ENCODE results near the gene KANSL1. TPM values are rescaled to one million over a fixed set of nuclear protein-coding genes. Genes with fewer than 3 reads are reported as not detected.
A peak's percentile ranks its signal among the peaks of the same experiment; 100 is the strongest.

The KANSL1 gene
- total RNA-seq, 1 experiment from 2014 or later = 72.7 TPM

DNA sequence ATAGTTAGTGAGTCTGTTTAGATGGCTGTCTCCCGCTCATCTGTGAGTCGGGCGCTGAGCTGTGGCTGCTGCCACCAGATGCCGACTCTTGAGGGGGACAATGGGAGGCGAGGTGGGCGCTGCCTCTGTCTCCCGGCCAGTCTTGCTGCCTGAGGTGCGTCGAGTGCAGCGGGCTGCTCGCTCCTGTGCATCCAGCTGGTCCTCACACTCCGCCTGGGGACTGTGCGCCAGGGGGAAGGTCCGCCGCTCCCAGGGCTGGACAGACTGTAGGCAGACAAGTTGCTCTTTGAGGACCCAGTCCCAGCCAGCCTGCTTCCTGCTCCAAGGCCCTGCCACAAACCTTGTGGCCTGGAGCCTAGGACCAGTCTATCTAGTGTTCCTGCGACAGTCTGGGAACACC, 161.8 kb downstream of the KANSL1 start:
- TF ChIP-seq ZNF423 (CRISPR knock-in tag; IDR thresholded peaks at IDR 0.05) (no peak), ZBTB21 (CRISPR knock-in tag; IDR thresholded peaks at IDR 0.05; ENCODE audit: borderline replicate concordance) (no peak), CREB1 (CRISPR knock-in tag; IDR thresholded peaks at IDR 0.05) (no peak), TP53 (CRISPR knock-in tag; IDR thresholded peaks at IDR 0.05) (no peak), PRRX2 (CRISPR knock-in tag; IDR thresholded peaks at IDR 0.05) (no peak), ZNF138 (CRISPR knock-in tag; conservative IDR thresholded peaks at IDR 0.05) (no peak), KAT7 (CRISPR knock-in tag; IDR thresholded peaks at IDR 0.05; ENCODE audit: borderline replicate concordance) (no peak), JUN (CRISPR knock-in tag; IDR thresholded peaks at IDR 0.05) (no peak), RORB (CRISPR knock-in tag; IDR thresholded peaks at IDR 0.05) (no peak), ELF4 (CRISPR knock-in tag; IDR thresholded peaks at IDR 0.05; ENCODE audit: low read depth) (no peak), MXD4 (CRISPR knock-in tag; IDR thresholded peaks at IDR 0.05; ENCODE audit: borderline replicate concordance) (no peak)
- TF ChIP-seq, protein P1, sequence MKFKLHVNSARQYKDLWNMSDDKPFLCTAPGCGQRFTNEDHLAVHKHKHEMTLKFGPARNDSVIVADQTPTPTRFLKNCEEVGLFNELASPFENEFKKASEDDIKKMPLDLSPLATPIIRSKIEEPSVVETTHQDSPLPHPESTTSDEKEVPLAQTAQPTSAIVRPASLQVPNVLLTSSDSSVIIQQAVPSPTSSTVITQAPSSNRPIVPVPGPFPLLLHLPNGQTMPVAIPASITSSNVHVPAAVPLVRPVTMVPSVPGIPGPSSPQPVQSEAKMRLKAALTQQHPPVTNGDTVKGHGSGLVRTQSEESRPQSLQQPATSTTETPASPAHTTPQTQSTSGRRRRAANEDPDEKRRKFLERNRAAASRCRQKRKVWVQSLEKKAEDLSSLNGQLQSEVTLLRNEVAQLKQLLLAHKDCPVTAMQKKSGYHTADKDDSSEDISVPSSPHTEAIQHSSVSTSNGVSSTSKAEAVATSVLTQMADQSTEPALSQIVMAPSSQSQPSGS (CRISPR knock-in tag; IDR thresholded peaks at IDR 0.05; ENCODE audit: borderline replicate concordance, low read depth) = no peak
- TF ChIP-seq, protein P2, sequence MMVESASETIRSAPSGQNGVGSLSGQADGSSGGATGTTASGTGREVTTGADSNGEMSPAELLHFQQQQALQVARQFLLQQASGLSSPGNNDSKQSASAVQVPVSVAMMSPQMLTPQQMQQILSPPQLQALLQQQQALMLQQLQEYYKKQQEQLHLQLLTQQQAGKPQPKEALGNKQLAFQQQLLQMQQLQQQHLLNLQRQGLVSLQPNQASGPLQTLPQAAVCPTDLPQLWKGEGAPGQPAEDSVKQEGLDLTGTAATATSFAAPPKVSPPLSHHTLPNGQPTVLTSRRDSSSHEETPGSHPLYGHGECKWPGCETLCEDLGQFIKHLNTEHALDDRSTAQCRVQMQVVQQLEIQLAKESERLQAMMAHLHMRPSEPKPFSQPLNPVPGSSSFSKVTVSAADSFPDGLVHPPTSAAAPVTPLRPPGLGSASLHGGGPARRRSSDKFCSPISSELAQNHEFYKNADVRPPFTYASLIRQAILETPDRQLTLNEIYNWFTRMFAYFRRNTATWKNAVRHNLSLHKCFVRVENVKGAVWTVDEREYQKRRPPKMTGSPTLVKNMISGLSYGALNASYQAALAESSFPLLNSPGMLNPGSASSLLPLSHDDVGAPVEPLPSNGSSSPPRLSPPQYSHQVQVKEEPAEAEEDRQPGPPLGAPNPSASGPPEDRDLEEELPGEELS (CRISPR knock-in tag; IDR thresholded peaks at IDR 0.05) = no peak
- ATAC-seq (no peak), DNase-seq (ENCODE audit: low spot score) (no peak)
- CTCF ChIA-PET = interaction anchor here (2.3 kb wide), 1 partner anchor 13 kb away, joined by 8 read pairs; no protein-coding TSS in a partner anchor
- H3K4me1 Mint-ChIP-seq = peaks cover 28% of the 10 kb centered on the region
- H3K27me3 Mint-ChIP-seq (ENCODE audit: low read depth) = no peaks in the 10 kb centered on the region
- POLR2A ChIA-PET = no interaction called here
- no peak overlapping the region for H3K27ac Mint-ChIP-seq
- H3K9me3 Mint-ChIP-seq = no peaks in the 10 kb centered on the region
- H3K4me3 Mint-ChIP-seq = no peak overlapping the region
- peaks cover 67% of the 10 kb centered on the region for H3K36me3 Mint-ChIP-seq

DNA sequence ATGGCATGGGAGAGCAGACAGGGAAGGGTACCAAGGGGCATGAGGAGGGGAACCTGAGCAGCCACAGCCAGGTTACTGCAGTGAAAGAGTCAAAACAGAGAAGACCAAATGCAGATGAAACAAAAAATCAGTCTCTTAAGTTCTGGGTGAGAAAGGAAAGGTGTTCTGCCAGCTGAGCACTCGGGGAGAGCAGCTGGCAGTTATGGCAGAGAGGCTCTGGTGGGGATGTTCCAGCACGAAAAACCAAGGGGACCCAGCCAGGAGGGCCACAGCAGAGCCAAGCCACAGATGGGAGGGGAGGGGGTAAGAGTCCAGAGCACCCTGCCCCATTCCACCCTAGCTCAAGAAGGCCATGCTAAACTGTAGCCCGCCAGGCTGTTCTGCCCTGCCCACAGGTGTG, 162.5 kb downstream of the KANSL1 start:
- POLR2A ChIA-PET = no interaction called here
- DNase-seq (ENCODE audit: low spot score) = no peak
- ATAC-seq = no peak
- H3K27ac Mint-ChIP-seq = peak overlapping the region; percentile 7; the same call in 1 of the 2 replicates
- peaks cover 28% of the 10 kb centered on the region for H3K4me1 Mint-ChIP-seq
- TF ChIP-seq, protein P3, sequence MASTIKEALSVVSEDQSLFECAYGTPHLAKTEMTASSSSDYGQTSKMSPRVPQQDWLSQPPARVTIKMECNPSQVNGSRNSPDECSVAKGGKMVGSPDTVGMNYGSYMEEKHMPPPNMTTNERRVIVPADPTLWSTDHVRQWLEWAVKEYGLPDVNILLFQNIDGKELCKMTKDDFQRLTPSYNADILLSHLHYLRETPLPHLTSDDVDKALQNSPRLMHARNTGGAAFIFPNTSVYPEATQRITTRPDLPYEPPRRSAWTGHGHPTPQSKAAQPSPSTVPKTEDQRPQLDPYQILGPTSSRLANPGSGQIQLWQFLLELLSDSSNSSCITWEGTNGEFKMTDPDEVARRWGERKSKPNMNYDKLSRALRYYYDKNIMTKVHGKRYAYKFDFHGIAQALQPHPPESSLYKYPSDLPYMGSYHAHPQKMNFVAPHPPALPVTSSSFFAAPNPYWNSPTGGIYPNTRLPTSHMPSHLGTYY (CRISPR knock-in tag; IDR thresholded peaks at IDR 0.05) = no peak
- TF ChIP-seq NFE2L1 (CRISPR knock-in tag; IDR thresholded peaks at IDR 0.05) = no peak
- TF ChIP-seq, protein P4, sequence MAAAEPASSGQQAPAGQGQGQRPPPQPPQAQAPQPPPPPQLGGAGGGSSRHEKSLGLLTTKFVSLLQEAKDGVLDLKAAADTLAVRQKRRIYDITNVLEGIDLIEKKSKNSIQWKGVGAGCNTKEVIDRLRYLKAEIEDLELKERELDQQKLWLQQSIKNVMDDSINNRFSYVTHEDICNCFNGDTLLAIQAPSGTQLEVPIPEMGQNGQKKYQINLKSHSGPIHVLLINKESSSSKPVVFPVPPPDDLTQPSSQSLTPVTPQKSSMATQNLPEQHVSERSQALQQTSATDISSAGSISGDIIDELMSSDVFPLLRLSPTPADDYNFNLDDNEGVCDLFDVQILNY (CRISPR knock-in tag; IDR thresholded peaks at IDR 0.05) = no peak
- TF ChIP-seq TEAD4 (CRISPR knock-in tag; IDR thresholded peaks at IDR 0.05) = no peak
- TF ChIP-seq ZNF263 (CRISPR knock-in tag; IDR thresholded peaks at IDR 0.05; ENCODE audit: low read depth) = no peak
- TF ChIP-seq, protein P5, sequence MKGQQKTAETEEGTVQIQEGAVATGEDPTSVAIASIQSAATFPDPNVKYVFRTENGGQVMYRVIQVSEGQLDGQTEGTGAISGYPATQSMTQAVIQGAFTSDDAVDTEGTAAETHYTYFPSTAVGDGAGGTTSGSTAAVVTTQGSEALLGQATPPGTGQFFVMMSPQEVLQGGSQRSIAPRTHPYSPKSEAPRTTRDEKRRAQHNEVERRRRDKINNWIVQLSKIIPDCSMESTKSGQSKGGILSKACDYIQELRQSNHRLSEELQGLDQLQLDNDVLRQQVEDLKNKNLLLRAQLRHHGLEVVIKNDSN (CRISPR knock-in tag; IDR thresholded peaks at IDR 0.05) = no peak
- TF ChIP-seq, protein P6, sequence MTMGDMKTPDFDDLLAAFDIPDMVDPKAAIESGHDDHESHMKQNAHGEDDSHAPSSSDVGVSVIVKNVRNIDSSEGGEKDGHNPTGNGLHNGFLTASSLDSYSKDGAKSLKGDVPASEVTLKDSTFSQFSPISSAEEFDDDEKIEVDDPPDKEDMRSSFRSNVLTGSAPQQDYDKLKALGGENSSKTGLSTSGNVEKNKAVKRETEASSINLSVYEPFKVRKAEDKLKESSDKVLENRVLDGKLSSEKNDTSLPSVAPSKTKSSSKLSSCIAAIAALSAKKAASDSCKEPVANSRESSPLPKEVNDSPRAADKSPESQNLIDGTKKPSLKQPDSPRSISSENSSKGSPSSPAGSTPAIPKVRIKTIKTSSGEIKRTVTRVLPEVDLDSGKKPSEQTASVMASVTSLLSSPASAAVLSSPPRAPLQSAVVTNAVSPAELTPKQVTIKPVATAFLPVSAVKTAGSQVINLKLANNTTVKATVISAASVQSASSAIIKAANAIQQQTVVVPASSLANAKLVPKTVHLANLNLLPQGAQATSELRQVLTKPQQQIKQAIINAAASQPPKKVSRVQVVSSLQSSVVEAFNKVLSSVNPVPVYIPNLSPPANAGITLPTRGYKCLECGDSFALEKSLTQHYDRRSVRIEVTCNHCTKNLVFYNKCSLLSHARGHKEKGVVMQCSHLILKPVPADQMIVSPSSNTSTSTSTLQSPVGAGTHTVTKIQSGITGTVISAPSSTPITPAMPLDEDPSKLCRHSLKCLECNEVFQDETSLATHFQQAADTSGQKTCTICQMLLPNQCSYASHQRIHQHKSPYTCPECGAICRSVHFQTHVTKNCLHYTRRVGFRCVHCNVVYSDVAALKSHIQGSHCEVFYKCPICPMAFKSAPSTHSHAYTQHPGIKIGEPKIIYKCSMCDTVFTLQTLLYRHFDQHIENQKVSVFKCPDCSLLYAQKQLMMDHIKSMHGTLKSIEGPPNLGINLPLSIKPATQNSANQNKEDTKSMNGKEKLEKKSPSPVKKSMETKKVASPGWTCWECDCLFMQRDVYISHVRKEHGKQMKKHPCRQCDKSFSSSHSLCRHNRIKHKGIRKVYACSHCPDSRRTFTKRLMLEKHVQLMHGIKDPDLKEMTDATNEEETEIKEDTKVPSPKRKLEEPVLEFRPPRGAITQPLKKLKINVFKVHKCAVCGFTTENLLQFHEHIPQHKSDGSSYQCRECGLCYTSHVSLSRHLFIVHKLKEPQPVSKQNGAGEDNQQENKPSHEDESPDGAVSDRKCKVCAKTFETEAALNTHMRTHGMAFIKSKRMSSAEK (CRISPR knock-in tag; IDR thresholded peaks at IDR 0.05; ENCODE audit: borderline replicate concordance) = no peak
- H3K36me3 Mint-ChIP-seq = peaks cover 62% of the 10 kb centered on the region
- no peak overlapping the region for H3K4me3 Mint-ChIP-seq
- CTCF ChIA-PET = interaction anchor here (2.3 kb wide), 1 partner anchor 14 kb away, joined by 8 read pairs; no protein-coding TSS in a partner anchor
- no peaks in the 10 kb centered on the region for H3K9me3 Mint-ChIP-seq
- no peaks in the 10 kb centered on the region for H3K27me3 Mint-ChIP-seq (ENCODE audit: low read depth)

All from WTC11 (cell line).